GM18870 (cell line): ENCODE data around the gene DMXL2.
"Not testable (repeated sequence)": the region's sequence is repeated elsewhere in the genome, so short reads cannot be mapped to it uniquely, and the experiment has no call there.

Experiments
- ATAC-seq: cut with Tn5 transposase; IDR thresholded peaks from one replicate; pipeline ENCODE4 v1.9.1; 2021; ENCODE audit warnings: moderate library complexity; ENCODE audit not compliant: unreplicated experiment

The DMXL2 gene

GRCh38 chr15:51497806-51498205 is 124.8 kb downstream of the DMXL2 start:
- ATAC-seq = no peak

- ATAC-seq = no peak
Observed at GRCh38 chr15:51496246-51496645, 126.3 kb downstream of the DMXL2 start.

- no peak for ATAC-seq
Observed at GRCh38 chr15:51494411-51495314, 127.9 kb downstream of the DMXL2 start.

- no peak for ATAC-seq
Observed at GRCh38 chr15:51493892-51494291, 128.7 kb downstream of the DMXL2 start.

- no peak for ATAC-seq
Observed at GRCh38 chr15:51492528-51492927, 130.0 kb downstream of the DMXL2 start.

GRCh38 chr15:51491941-51492340 is 130.6 kb downstream of the DMXL2 start:
- no peak for ATAC-seq

DNA sequence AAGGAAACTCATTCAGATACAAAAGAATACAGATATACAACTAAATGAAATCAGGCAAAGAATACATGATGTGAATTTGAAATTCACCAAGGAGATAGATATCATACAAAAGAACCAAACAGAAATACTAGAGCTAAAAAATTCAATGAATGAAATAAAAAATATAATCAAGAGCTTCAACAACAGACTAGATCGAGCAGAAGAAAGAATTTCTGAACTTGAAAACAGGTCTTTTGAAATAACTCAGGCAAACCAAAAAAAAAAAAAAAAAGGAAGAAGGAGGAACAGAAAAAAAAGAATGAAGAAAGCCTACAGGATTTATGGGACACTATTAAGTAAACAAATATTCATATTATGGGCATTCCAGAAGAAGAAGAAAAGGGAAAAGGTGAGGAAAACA is 137.8 kb downstream of the DMXL2 start:
- ATAC-seq = no peak

DNA sequence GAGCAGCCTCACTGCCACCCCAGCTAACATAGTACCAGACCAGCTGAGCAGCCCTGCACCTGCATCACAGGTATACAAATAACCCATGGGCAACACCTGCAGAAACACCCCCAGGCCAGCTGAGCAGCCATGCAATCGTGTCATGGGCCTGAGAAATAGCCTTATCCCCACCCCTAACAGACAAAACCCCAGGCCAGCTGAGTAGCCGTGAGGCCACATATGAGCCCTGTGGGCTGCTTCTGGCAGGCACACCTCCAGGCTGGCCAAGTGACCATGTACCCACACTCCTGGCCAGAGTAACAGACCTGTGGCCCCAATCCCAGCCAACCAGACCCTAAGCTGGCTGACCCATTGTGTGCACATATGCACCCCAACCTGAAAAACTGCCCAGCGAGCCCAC is 138.6 kb downstream of the DMXL2 start:
- ATAC-seq = no peak

GRCh38 chr15:51483520-51483919 is 139.1 kb downstream of the DMXL2 start:
- ATAC-seq = no peak

DNA sequence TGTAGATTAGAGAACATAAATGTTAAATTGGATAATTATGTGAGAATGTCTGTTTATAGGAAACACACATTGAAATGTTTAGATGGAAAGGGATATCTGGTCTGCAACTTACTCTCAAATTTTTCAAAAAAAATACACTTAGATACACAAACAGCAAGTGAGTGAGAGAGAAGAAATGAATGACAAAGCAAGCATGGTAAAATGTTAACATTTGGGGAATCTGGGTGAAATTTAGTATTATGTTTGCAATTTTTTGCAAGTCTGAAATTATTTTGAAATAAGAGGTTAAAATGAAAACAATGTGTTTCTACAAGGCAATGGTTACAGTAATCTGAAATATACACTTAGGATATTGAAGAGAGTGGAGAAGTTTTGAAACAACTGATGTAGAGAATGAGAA is 146.8 kb downstream of the DMXL2 start:
- ATAC-seq = no peak

GRCh38 chr15:51470512-51470911 is 152.1 kb downstream of the DMXL2 start:
- ATAC-seq = no peak

DNA sequence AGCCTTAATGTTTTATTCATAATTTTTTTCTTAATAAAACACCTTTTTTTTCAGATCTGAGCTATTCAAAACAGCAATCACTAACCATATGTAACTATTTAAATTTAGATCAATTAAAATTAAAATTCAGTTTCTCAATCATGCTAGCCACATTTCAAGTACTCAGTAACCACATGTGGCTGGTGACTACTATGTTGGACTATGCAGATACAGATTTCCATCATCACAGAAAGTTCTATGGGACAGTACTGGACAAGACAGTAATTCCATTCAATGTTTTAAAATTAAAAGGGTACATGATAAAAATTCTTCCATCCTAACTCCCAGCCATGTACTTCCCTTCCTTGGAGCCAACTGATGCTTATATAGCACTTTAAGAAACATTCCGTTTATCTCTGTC is 161.8 kb downstream of the DMXL2 start:
- no peak for ATAC-seq

DNA sequence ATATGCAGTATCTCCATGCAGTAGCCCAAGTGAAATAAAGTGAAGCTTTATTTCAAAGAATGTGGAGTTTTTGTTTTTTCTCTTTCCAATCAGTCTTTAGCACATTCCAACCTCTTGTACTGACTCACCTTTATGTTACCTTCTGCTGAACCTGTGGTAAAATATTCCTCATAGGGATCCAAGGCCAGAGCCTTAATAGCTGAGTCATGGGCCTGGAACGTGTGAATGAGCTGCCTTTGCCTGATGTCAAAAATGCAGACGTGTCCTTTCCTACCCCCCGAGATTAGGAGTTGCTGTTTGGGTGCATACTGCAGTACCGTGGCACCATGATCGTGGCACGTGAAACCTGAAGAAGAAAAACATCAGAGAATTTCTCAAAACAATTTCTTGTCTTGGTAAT is 172.6 kb downstream of the DMXL2 start:
- ATAC-seq = no peak

DNA sequence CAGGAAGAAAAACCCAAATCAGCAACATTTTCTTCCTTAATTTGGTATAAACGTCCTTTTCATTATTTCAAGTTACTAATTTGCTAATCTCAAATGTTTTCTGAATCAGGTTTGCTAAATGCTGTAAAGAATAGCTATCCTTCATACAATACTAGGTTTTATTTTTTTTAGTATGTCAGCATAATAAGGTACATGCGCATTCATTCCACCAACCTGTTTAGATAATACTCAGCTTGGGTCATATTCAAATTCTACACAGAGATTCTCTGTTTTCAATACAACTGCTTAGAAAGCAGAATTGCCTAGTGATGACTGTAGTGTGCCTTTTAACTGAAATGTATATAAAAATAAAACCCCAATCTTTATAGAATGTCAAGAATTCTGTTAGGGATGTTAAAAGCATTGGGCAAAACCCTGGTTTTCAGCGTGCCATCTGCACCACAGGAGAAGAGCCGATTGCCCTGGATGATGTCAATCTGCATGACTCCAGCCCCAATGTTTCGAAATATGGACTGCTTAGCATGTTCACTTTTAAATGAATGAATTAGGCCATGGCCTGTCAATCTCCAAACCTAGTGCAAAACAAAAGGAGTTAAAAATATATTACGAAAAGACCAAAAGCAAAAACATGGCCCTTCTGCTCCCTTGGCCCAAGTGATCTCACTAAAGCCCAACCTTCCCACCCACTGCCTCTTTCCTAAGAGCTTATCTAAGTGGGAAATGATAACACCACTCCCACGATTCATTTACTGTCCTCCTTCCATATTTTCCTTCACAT is 173.8 kb downstream of the DMXL2 start:
- no peak for ATAC-seq

DNA sequence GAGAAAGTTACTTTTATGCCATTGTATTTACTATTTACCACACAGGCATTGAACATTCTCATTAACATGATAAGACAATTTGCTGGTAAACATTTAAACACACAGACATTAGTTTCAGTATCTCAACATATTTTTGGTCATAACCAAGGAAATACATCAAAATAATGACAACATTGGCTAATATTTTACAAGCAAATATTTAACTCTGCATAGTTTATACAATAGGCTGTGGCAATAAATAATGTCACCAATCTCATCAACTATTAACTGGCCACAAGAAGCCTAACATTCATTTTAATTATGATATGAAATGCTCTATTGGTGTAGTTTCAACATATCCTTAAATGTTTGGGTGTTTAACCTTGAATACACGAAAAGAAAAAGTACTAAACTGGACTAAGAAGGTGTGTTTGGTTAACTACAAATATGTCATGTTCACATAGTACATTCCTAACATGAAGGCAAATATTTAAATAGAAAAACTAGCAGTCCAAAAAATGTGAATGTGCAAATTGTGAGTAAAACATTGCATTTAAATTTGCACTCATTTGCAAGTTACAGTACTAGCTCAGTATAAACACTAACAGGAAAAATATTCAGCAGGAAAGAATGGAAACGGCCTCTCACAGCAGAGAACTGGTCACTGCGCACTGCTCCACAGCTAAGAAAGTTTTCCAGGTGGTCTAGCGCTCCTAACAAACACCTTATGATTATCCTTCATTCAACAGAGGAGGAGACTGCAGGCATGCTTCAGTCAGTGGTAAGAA is 174.5 kb downstream of the DMXL2 start:
- ATAC-seq = no peak

DNA sequence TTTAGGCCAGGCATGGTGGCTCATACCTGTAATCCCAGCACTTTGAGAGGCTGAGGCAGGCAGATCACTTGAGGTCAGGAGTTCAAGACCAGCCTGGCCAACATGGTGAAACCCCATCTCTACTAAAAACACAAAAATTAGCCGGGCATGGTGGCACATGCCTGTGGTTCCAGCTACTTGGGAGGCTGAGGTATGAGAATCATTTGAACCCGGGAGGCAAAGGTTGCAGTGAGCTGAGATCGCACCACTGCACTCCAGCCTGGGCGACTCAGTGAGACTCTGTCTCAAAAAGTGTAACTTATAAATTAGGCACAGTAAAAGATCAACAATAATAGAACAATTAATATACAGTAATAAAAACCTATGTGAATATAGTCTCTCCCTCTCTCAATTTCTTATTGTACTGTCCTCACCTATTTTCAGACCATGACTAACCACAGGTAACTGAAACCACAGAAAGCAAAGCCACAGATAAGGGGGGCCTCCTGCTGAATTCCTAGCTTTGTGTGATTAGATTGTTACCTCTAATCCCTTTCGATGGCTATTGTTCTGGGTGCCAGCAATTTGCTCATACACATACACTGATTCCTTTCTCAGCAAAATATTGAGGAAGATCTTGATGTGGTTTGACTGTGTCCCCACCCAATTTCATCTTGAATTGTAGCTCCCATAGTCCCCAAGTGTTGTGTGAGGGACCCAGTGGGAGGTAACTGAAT is 176.4 kb downstream of the DMXL2 start:
- ATAC-seq = not testable (repeated sequence)

- no peak for ATAC-seq
Observed at GRCh38 chr15:51444807-51445206, 177.8 kb downstream of the DMXL2 start.

- ATAC-seq = no peak
Observed at GRCh38 chr15:51444112-51444511, 178.5 kb downstream of the DMXL2 start.

DNA sequence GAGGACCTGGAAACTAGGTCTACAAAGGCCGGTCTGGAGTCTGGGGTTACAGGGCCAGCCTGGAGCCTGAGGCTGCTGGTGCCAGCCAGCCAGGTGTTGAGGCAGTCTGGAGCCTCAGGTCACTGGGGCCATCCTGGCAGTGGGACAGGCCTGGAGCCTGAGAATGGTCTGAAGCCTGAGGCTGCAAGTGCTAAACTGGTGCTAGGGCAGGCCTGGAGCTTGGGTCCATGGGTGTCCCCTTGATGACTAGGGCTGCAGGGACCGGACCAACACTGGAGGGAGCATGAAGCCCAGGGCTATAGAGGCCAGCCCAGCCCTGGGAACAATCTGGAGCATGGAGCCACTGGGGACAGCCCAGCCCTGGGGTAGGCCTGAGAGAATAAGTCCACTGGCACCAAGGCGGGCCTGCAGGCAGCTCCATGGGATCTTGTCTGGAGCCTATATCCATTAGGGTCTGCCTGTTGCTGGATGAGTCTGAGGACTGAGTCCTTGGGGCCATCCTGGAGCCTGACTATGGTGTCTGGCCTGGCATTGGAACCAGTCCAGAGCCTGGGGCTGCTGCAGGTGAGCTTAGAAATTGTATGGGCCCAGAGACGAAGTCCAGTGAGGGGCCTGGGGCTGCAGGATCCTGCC is 179.2 kb downstream of the DMXL2 start:
- no peak for ATAC-seq

DNA sequence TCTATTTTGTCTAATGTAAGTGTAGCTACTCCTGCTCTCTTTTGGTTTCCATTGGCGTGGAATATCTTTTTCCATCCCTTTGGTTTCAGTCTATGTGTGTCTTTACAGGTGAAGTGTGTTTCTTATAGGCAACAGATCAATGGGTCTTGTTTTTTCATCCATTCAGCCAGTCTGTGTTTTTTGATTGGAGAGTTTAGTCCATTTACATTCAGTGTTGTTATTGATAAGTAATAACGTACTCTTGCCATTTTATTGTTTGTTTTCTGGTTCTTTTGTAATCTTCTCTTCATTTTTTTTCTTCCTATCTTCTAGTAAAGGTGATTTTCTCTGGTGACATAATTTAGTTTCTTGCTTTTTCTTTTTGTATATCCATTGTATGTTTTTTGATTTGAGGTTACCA is 184.0 kb downstream of the DMXL2 start:
- no peak for ATAC-seq
